ENCODE measurements around the gene DIAPH3.

- TF ChIP-seq CBFB (CRISPR knock-in tag; IDR thresholded peaks at IDR 0.05; ENCODE audit: low read depth): no peak
- TF ChIP-seq CTCF (IDR thresholded peaks at IDR 0.05): no peak
- no peak for TF ChIP-seq NFE2L1 (CRISPR knock-in tag; IDR thresholded peaks at IDR 0.05)
- TF ChIP-seq HMGXB4 (CRISPR knock-in tag; IDR thresholded peaks at IDR 0.05): no peak
- no peak for TF ChIP-seq JUN (CRISPR knock-in tag; IDR thresholded peaks at IDR 0.05)
- no peak for TF ChIP-seq ATF1 (CRISPR knock-in tag; IDR thresholded peaks at IDR 0.05)
- TF ChIP-seq FOXJ3 (CRISPR knock-in tag; IDR thresholded peaks at IDR 0.05; ENCODE audit: borderline replicate concordance): no peak
- no peak for TF ChIP-seq MLX (CRISPR knock-in tag; IDR thresholded peaks at IDR 0.05)
- TF ChIP-seq TEAD4 (CRISPR knock-in tag; IDR thresholded peaks at IDR 0.05): no peak
- no peak for TF ChIP-seq ELF4 (CRISPR knock-in tag; IDR thresholded peaks at IDR 0.05; ENCODE audit: low read depth)
- TF ChIP-seq NR2C2 (CRISPR knock-in tag; IDR thresholded peaks at IDR 0.05): no peak
These were observed 130.9 kb downstream of the DIAPH3 start for GRCh38 chr13:60032851-60033250.

Data from WTC11 (cell line).